A673 (cell line): ENCODE data around the gene TMEFF2. TPM values are rescaled to one million over a fixed set of nuclear protein-coding genes. Genes with fewer than 3 reads are reported as not detected.

Experiments used
- BruUV-seq: library from RNA; stranded (reverse); fragments of 400-500 nt; replicated peaks from 2 replicates; lab custom pipeline; 2021; lab: Mats Ljungman, UMichigan
- CTCF ChIA-PET: fragments of 300-600 bp; sonication (Branson Sonifier 250); formaldehyde crosslinking; loops from one replicate; lab custom pipeline; 2022; ENCODE audit warnings: antibody characterized with exemption; lab: Charles Lee
- POLR2A ChIA-PET: fragments of 300-600 bp; sonication (Branson Sonifier 250); formaldehyde crosslinking; loops from one replicate; lab custom pipeline; 2022; ENCODE audit warnings: antibody characterized with exemption; ENCODE audit not compliant: low non-redundant PET; lab: Charles Lee
- DNase-seq: peaks from one replicate; pipeline ENCODE4 v3.0.0-alpha.2; 2015; ENCODE audit warnings: low spot score
- H3K27ac ChIP-seq: fragments of 200-600 bp; sonication (generic); 2 replicates; pipeline ENCODE4 v1.5.1; 2016; ENCODE audit warnings: mixed run types, low read depth, mild to moderate bottlenecking, mixed read lengths, antibody characterized with exemption, low read length; ENCODE audit not compliant: poor library complexity, severe bottlenecking
- H3K27me3 ChIP-seq: fragments of 200-600 bp; sonication (generic); replicated peaks from 2 replicates; pipeline ENCODE4 v1.6.1; 2017; ENCODE audit warnings: mixed run types, low read depth, mild to moderate bottlenecking, mixed read lengths, antibody characterized with exemption, low read length; ENCODE audit not compliant: insufficient read depth, poor library complexity
- H3K36me3 ChIP-seq: fragments of 200-600 bp; sonication (generic); 2 replicates; pipeline ENCODE4 v1.6.1; 2016; ENCODE audit warnings: mixed run types, mild to moderate bottlenecking, mixed read lengths, antibody characterized with exemption, low read length; ENCODE audit not compliant: insufficient read depth, poor library complexity, severe bottlenecking
- H3K4me1 ChIP-seq: fragments of 200-600 bp; sonication (generic); 2 replicates; pipeline ENCODE4 v1.6.1; 2017; ENCODE audit warnings: mixed run types, mild to moderate bottlenecking, mixed read lengths, antibody characterized with exemption, low read length; ENCODE audit not compliant: insufficient read depth, poor library complexity, severe bottlenecking
- H3K4me3 ChIP-seq: fragments of 200-600 bp; sonication (generic); 2 replicates; pipeline ENCODE4 v1.5.1; 2016; ENCODE audit warnings: low read depth, mixed run types, mild to moderate bottlenecking, mixed read lengths, low read length; ENCODE audit not compliant: poor library complexity, severe bottlenecking
- H3K9me3 ChIP-seq: fragments of 200-600 bp; sonication (generic); 2 replicates; pipeline ENCODE4 v1.6.1; 2016; ENCODE audit warnings: mixed run types, low read depth, mild to moderate bottlenecking, mixed read lengths, antibody characterized with exemption, low read length; ENCODE audit not compliant: poor library complexity, severe bottlenecking
- CTCF ChIP-seq: fragments of 300-800, 200-600 bp; sonication (generic); conservative IDR thresholded peaks from 2 replicates; pipeline ENCODE4 v1.5.1; 2017; ENCODE audit warnings: low read depth, mild to moderate bottlenecking, antibody characterized with exemption, low read length, moderate library complexity, mixed read lengths
- EZH2 ChIP-seq: fragments of 200-600 bp; sonication (generic); IDR thresholded peaks from 2 replicates; pipeline ENCODE4 v1.6.1; 2017; ENCODE audit warnings: borderline replicate concordance, low read depth, mild to moderate bottlenecking, mixed read lengths, antibody characterized with exemption, low read length; ENCODE audit not compliant: poor library complexity, severe bottlenecking
- intact Hi-C: fragments of 100-400 bp; cut with micrococcal nuclease; formaldehyde crosslinking; loops from one replicate; pipeline ENCODE4 v1.10.0; 2022; ENCODE audit not compliant: unreplicated experiment
- total RNA-seq: library from RNA; stranded (reverse); gene quantifications from 2 replicates; pipeline ENCODE4 v1.2.3, GENCODE V29; 2021

TMEFF2 gene
- total RNA-seq, 1 experiment from 2014 or later: 7.0 TPM

GRCh38 chr2:192127434-192127833 lies 67.3 kb downstream of the TMEFF2 start:
- Histone ChIP-seq H3K4me3 (no peak overlapping the region), H3K9me3 (no peaks in the 10 kb centered on the region), H3K27ac (no peak overlapping the region), H3K4me1 (no peaks in the 10 kb centered on the region), H3K36me3 (no peaks in the 10 kb centered on the region), H3K27me3 (no peaks in the 10 kb centered on the region)
- intact Hi-C loops: no loop called here
- CTCF ChIA-PET: no interaction called here
- no peak for DNase-seq
- no TSS peak for BruUV-seq
- no peak for TF ChIP-seq CTCF
- POLR2A ChIA-PET: interaction anchor here (0.6 kb wide), 1 partner anchor 20 kb away, joined by 4 read pairs; no protein-coding TSS in a partner anchor

GRCh38 chr2:192126912-192127311 lies 67.8 kb downstream of the TMEFF2 start:
- ChIA-PET CTCF (no interaction called here), POLR2A (interaction anchor here (0.6 kb wide), 1 partner anchor 21 kb away, joined by 4 read pairs; no protein-coding TSS in a partner anchor)
- no peaks in the 10 kb centered on the region for H3K36me3 ChIP-seq
- no peak for DNase-seq
- intact Hi-C loops: no loop called here
- BruUV-seq: no TSS peak
- TF ChIP-seq CTCF (no peak), EZH2 (no peak)
- no peaks in the 10 kb centered on the region for H3K9me3 ChIP-seq
- no peak overlapping the region for H3K27ac ChIP-seq
- H3K4me1 ChIP-seq: no peaks in the 10 kb centered on the region
- no peak overlapping the region for H3K4me3 ChIP-seq
- H3K27me3 ChIP-seq: no peaks in the 10 kb centered on the region

- no TSS peak for BruUV-seq
- Histone ChIP-seq H3K4me3 (no peak overlapping the region), H3K27me3 (no peaks in the 10 kb centered on the region), H3K27ac (no peak overlapping the region), H3K36me3 (no peaks in the 10 kb centered on the region), H3K9me3 (no peaks in the 10 kb centered on the region), H3K4me1 (no peaks in the 10 kb centered on the region)
- TF ChIP-seq CTCF (no peak), EZH2 (no peak)
- intact Hi-C loops: no loop called here
- ChIA-PET POLR2A (no interaction called here), CTCF (no interaction called here)
- no peak for DNase-seq
Measured at GRCh38 chr2:192126426-192126825, 68.3 kb downstream of the TMEFF2 start.
